Caco-2 (cell line): ENCODE measurements around the gene TUBA1C. TPM values are rescaled to one million over a fixed set of nuclear protein-coding genes. Genes with fewer than 3 reads are reported as not detected.

Experiments
- BruUV-seq: library from RNA; stranded (reverse); fragments of 400-500 nt; replicated peaks from 2 replicates; lab custom pipeline; 2021; lab: Mats Ljungman, UMichigan
- CTCF ChIA-PET: fragments of 300-600 bp; sonication (Branson Sonifier 250); formaldehyde crosslinking; loops from one replicate; lab custom pipeline; 2022; ENCODE audit warnings: antibody characterized with exemption; lab: Charles Lee
- POLR2A ChIA-PET: fragments of 300-600 bp; sonication (Branson Sonifier 250); formaldehyde crosslinking; loops from one replicate; lab custom pipeline; 2022; ENCODE audit warnings: antibody characterized with exemption; lab: Charles Lee
- DNase-seq, 2 experiments: peaks; one replicate each; pipeline versions ENCODE4 v3.0.0 to v3.0.0-alpha.2; 2020 to 2022
- H3K27me3 ChIP-seq: replicated peaks from 2 replicates; pipeline ENCODE4 v1.6.0; 2011; ENCODE audit warnings: low read length; ENCODE audit not compliant: control insufficient read depth, insufficient read depth
- H3K36me3 ChIP-seq: 2 replicates; pipeline ENCODE4 v1.5.1; 2011; ENCODE audit warnings: low read length; ENCODE audit not compliant: control insufficient read depth, insufficient read depth
- H3K4me1 ChIP-seq: fragments of 250-450 bp; sonication (Bioruptor Pico); 2 replicates; pipeline ENCODE4 v1.5.1; 2020; ENCODE audit warnings: mild to moderate bottlenecking
- H3K4me3 ChIP-seq: 2 replicates; pipeline ENCODE4 v1.5.1; 2011; ENCODE audit warnings: low read depth, mild to moderate bottlenecking, control low read depth, low read length
- H3K9me3 ChIP-seq: fragments of 250-450 bp; sonication (Bioruptor Pico); 2 replicates; pipeline ENCODE4 v1.5.1; 2020; ENCODE audit warnings: mild to moderate bottlenecking, moderate library complexity
- H3K27ac Mint-ChIP-seq: one replicate; pipeline ENCODE4 v1.8.0; 2022; ENCODE audit warnings: mixed read lengths; ENCODE audit not compliant: unreplicated experiment
- H3K27me3 Mint-ChIP-seq: one replicate; pipeline ENCODE4 v1.8.0; 2022; ENCODE audit warnings: mixed read lengths; ENCODE audit not compliant: insufficient read depth, unreplicated experiment
- H3K36me3 Mint-ChIP-seq: one replicate; pipeline ENCODE4 v1.8.0; 2022; ENCODE audit warnings: mild to moderate bottlenecking, mixed read lengths; ENCODE audit not compliant: insufficient read depth, unreplicated experiment
- H3K4me1 Mint-ChIP-seq: one replicate; pipeline ENCODE4 v1.8.0; 2022; ENCODE audit warnings: low read depth, mixed read lengths; ENCODE audit not compliant: unreplicated experiment
- H3K4me3 Mint-ChIP-seq: one replicate; pipeline ENCODE4 v1.8.0; 2022; ENCODE audit warnings: mild to moderate bottlenecking, moderate library complexity, mixed read lengths; ENCODE audit not compliant: unreplicated experiment
- H3K9me3 Mint-ChIP-seq: one replicate; pipeline ENCODE4 v1.8.0; 2022; ENCODE audit warnings: mixed read lengths; ENCODE audit not compliant: unreplicated experiment
- intact Hi-C: fragments of 100-400 bp; cut with micrococcal nuclease; formaldehyde crosslinking; loops from one replicate; pipeline ENCODE4 v1.10.0; 2022; ENCODE audit not compliant: unreplicated experiment
- total RNA-seq: library from RNA; stranded (reverse); gene quantifications from 2 replicates; pipeline ENCODE4 v1.2.3, GENCODE V29; 2022
- TF ChIP-seq, protein P1 (sequence below), 2 experiments: fragments of 200-600 bp in 1 of 2; IDR thresholded peaks; 1 replicate in 1 of 2; 2 replicates in 1 of 2; pipeline versions ENCODE4 v1.5.1 to v1.8.0; 2011 to 2022; ENCODE audit warnings: antibody characterized with exemption in 1 of 2, control low read depth in 1 of 2, inconsistent platforms in 1 of 2, low read depth in 1 of 2, low read length in 1 of 2, mild to moderate bottlenecking in 1 of 2, moderate library complexity in 1 of 2; ENCODE audit not compliant: insufficient read depth in 1 of 2, severe bottlenecking in 1 of 2, unreplicated experiment in 1 of 2

The TUBA1C gene
- total RNA-seq, 1 experiment from 2014 or later: 638 TPM

DNA sequence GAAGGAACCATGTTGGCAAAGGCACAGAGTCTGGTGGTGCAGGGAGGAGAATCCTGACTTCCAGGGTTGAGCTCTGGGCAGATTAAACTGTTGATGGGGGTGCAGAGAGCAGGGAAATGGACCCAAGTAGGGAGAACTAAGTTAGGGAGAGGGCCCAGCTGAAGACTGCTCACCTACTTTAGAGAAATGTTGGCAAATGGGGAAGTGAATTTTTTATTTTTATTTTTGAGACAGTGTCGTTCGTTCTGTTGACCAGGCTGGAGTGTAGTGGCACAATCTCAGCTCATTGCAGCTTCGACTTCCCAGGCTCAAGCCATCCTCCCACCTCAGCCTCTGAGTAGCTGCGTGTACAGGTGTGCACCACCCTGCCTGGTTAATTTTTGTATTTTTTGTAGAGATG lies 43.9 kb upstream of the TUBA1C start:
- Mint-ChIP-seq H3K9me3 (no peaks in the 10 kb centered on the region), H3K4me3 (no peak overlapping the region), H3K4me1 (no peaks in the 10 kb centered on the region), H3K36me3 (no peaks in the 10 kb centered on the region), H3K27ac (no peak overlapping the region), H3K27me3 (no peaks in the 10 kb centered on the region)
- no peak for DNase-seq
- H3K27me3 ChIP-seq: no peaks in the 10 kb centered on the region
- TF ChIP-seq, protein P1, sequence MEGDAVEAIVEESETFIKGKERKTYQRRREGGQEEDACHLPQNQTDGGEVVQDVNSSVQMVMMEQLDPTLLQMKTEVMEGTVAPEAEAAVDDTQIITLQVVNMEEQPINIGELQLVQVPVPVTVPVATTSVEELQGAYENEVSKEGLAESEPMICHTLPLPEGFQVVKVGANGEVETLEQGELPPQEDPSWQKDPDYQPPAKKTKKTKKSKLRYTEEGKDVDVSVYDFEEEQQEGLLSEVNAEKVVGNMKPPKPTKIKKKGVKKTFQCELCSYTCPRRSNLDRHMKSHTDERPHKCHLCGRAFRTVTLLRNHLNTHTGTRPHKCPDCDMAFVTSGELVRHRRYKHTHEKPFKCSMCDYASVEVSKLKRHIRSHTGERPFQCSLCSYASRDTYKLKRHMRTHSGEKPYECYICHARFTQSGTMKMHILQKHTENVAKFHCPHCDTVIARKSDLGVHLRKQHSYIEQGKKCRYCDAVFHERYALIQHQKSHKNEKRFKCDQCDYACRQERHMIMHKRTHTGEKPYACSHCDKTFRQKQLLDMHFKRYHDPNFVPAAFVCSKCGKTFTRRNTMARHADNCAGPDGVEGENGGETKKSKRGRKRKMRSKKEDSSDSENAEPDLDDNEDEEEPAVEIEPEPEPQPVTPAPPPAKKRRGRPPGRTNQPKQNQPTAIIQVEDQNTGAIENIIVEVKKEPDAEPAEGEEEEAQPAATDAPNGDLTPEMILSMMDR (IDR thresholded peaks at IDR 0.05; ENCODE audit: insufficient read depth in 1 of 2, low read depth in 1 of 2, low read length in 1 of 2, severe bottlenecking in 1 of 2, unreplicated experiment in 1 of 2): no peak
- intact Hi-C loops: no loop called here
- H3K4me3 ChIP-seq: no peak overlapping the region
- CTCF ChIA-PET: interaction anchor here (1.0 kb wide), 1 partner anchor 14 kb away, joined by 4 read pairs; no protein-coding TSS in a partner anchor
- POLR2A ChIA-PET: no interaction called here
- no peaks in the 10 kb centered on the region for H3K36me3 ChIP-seq
- no peaks in the 10 kb centered on the region for H3K4me1 ChIP-seq
- no peaks in the 10 kb centered on the region for H3K9me3 ChIP-seq
- BruUV-seq: no TSS peak

DNA sequence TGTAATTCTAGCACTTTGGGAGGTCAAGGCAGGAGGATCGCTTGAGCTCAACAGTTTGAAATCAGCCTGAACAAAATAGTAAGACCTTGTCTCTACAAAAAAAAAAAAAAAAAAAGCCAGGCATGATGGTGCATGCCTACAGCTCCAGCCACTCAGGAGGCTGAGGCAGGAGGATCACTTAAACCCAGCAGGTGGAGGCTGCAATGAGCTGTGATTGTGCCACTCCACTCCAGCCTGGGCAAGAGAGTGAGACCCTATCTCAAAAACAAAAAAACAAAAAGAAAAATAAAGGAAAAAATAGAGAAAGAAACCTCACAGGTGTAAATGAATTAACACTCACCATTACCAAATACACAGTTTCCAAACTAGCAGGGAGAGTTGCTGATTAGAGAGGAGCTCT lies 41.8 kb upstream of the TUBA1C start:
- no peak overlapping the region for H3K4me3 Mint-ChIP-seq
- TF ChIP-seq, protein P1 (IDR thresholded peaks at IDR 0.05; ENCODE audit: insufficient read depth in 1 of 2, low read depth in 1 of 2, low read length in 1 of 2, severe bottlenecking in 1 of 2, unreplicated experiment in 1 of 2): no peak
- DNase-seq: no peak
- no peaks in the 10 kb centered on the region for H3K27me3 ChIP-seq
- CTCF ChIA-PET: interaction anchor here (0.8 kb wide), 1 partner anchor 12 kb away, joined by 3 read pairs; no protein-coding TSS in a partner anchor
- no peaks in the 10 kb centered on the region for H3K4me1 Mint-ChIP-seq
- POLR2A ChIA-PET: interaction anchor here (0.6 kb wide), 1 partner anchor 82 kb away, joined by 4 read pairs; no protein-coding TSS in a partner anchor
- intact Hi-C loops: no loop called here
- BruUV-seq: no TSS peak
- no peak overlapping the region for H3K4me3 ChIP-seq
- no peaks in the 10 kb centered on the region for H3K36me3 ChIP-seq
- no peaks in the 10 kb centered on the region for H3K9me3 ChIP-seq
- H3K9me3 Mint-ChIP-seq: no peaks in the 10 kb centered on the region
- no peaks in the 10 kb centered on the region for H3K36me3 Mint-ChIP-seq
- no peaks in the 10 kb centered on the region for H3K4me1 ChIP-seq
- no peak overlapping the region for H3K27ac Mint-ChIP-seq
- no peaks in the 10 kb centered on the region for H3K27me3 Mint-ChIP-seq

DNA sequence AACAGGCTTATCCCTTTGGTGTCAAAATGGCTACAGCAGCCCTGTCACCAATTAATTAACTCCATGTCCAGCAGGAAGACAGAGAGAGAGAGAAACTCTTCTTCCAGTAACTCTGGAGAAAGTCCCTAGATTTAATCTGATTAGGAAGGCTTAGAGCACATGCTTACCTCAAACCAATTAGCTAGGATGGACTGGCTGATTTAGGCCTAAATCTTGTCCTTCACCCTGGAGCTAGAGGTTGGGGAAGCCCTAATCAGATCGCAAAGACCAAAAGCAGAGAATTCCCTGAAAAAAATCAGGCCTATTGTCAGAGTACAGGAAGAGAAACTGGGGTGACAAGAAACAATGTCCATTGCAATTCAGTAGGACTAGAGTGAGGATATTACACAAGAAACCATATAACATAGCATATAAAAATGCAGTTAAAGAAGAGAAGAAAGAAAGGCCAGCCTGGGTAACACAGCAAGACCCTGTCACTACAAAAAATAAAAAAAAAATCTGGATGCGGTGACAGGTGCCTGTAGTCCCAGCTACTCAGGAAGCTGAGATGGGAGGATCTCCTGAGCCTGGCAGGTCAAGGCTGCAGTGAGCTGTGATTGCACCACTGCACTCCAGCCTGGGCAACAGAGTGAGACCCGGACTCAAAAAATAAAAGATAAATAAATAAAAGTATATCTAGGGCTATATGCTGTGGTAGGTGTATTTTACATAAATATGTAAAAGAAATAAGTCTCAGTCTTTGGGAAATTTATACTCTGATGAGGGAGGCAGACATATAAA lies 41.1 kb upstream of the TUBA1C start:
- no peaks in the 10 kb centered on the region for H3K9me3 ChIP-seq
- no peaks in the 10 kb centered on the region for H3K27me3 ChIP-seq
- H3K4me1 ChIP-seq: no peaks in the 10 kb centered on the region
- TF ChIP-seq, protein P1 (IDR thresholded peaks at IDR 0.05; ENCODE audit: insufficient read depth in 1 of 2, low read depth in 1 of 2, low read length in 1 of 2, severe bottlenecking in 1 of 2, unreplicated experiment in 1 of 2): no peak
- POLR2A ChIA-PET: no interaction called here
- DNase-seq: no peak
- H3K27me3 Mint-ChIP-seq: no peaks in the 10 kb centered on the region
- CTCF ChIA-PET: no interaction called here
- no peak overlapping the region for H3K4me3 ChIP-seq
- H3K4me1 Mint-ChIP-seq: no peaks in the 10 kb centered on the region
- no peak overlapping the region for H3K4me3 Mint-ChIP-seq
- no peaks in the 10 kb centered on the region for H3K36me3 ChIP-seq
- no peaks in the 10 kb centered on the region for H3K9me3 Mint-ChIP-seq
- no peaks in the 10 kb centered on the region for H3K36me3 Mint-ChIP-seq
- intact Hi-C loops: no loop called here
- no peak overlapping the region for H3K27ac Mint-ChIP-seq
- BruUV-seq: no TSS peak
